ENCODE data around the gene PRPF8.

DNA sequence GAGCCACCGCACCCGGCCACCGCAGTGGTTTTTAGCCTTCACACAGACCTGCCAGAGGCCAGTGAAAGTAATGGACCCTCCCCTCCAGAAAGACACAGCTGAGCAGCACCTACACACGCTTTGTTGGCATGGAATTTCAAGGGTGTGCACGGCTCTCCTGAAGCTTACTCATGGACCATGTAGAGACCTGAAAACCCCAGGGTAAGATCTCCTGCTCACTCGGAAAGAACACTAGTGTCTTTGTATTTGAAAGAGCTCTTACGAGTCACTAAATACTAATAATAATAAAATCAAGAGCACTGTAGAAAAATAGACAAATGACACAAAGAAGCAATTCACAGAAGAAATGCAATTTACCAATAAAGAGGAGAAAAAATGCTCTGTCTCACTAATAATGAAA lies 76.0 kb downstream of the PRPF8 start:
- TF ChIP-seq, protein P1, sequence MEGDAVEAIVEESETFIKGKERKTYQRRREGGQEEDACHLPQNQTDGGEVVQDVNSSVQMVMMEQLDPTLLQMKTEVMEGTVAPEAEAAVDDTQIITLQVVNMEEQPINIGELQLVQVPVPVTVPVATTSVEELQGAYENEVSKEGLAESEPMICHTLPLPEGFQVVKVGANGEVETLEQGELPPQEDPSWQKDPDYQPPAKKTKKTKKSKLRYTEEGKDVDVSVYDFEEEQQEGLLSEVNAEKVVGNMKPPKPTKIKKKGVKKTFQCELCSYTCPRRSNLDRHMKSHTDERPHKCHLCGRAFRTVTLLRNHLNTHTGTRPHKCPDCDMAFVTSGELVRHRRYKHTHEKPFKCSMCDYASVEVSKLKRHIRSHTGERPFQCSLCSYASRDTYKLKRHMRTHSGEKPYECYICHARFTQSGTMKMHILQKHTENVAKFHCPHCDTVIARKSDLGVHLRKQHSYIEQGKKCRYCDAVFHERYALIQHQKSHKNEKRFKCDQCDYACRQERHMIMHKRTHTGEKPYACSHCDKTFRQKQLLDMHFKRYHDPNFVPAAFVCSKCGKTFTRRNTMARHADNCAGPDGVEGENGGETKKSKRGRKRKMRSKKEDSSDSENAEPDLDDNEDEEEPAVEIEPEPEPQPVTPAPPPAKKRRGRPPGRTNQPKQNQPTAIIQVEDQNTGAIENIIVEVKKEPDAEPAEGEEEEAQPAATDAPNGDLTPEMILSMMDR (IDR thresholded peaks at IDR 0.05), result no peak
- TF ChIP-seq POLR2A (IDR thresholded peaks at IDR 0.05) (no peak), EP300 (IDR thresholded peaks at IDR 0.05) (no peak)
